Anterior cingulate cortex (tissue), 58 donors: ENCODE measurements around the gene GCNT1.
A peak's percentile ranks its signal among the peaks of the same experiment; 100 is the strongest.
"Not testable (repeated sequence)": the region's sequence is repeated elsewhere in the genome, so short reads cannot be mapped to it uniquely, and the experiment has no call there.

Experiments
- DNase-seq, 58 donors: peaks; one replicate each; lab custom pipeline; 2025; lab: John Stamatoyannopoulos, UW

The GCNT1 gene

GRCh38 chr9:76458903-76459693 lies at the start of gene GCNT1:
GCNT1 (plus strand) TSS chr9:76459182; CDS start chr9:76502382, 43,200 bp downstream.
- peak in 49 of 58 donors; percentile 5 to 65 (median 26) for DNase-seq

- no peak for DNase-seq
Measured at GRCh38 chr9:76412638-76413037, 46.3 kb upstream of the GCNT1 start.

DNA sequence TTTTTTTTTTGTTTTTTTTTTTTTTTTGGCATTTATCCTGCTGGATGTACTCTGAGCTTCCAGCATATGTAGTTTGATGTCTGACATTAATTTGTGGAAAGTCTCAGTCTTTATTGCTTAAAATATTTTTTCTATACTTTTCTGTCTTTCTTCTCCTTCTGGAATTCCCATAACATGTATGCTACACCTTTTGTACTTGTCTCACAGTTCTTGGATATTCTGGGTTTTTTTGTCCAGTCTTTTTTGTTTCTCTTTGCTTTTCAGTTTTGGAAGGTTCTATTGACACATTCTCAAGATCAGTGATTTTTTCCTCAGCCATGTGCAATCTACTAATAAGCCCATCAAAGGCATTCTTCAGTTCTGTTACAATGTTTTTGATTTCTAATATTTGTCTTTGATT lies 45.3 kb upstream of the GCNT1 start:
- DNase-seq: no peak

DNA sequence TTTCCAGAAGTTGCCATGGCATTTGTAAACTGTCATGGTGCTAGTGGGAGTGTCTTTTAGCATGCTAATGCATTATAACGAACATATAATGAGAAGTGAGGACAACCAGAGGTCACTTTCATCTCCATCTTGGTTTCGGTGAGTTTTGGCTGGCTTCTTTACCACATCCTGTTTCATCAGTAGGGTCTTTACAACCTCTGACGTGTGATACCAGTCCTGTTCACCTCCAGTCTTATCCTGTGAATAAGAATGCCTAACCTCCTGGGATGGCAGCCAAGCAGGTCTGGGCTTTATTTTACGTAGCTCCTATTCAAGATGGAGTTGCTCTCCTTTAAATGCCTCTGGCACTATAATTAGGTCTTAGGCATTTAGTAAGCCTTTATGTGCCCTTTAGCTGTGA lies 44.3 kb upstream of the GCNT1 start:
- no peak for DNase-seq

GRCh38 chr9:76415154-76415553 lies 43.8 kb upstream of the GCNT1 start:
- DNase-seq: no peak

DNA sequence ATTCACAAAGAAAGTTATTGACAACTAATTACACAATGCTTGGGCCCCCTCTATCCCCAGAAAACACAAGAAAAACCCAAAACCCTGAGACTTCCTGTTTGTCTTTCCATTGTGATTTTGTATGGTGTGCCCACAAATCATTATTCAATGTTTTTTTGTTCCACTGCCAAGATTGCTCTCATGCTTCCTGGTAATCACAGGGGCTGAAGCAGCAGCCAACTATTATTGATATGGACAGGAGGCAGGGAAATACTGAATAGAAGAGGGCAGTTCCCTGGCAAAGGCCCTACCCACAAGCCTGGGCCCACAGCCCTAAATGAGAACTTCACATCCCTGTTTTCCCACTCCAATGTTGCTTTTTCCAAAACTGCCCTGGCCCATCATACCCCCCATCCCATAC lies 43.3 kb upstream of the GCNT1 start:
- peak in 1 of 58 donors; percentile 9 for DNase-seq

GRCh38 chr9:76417394-76417793 lies 41.6 kb upstream of the GCNT1 start:
- no peak for DNase-seq

- DNase-seq: no peak
Measured at GRCh38 chr9:76419782-76420380, 39.1 kb upstream of the GCNT1 start.

GRCh38 chr9:76423216-76424177 lies 35.5 kb upstream of the GCNT1 start:
- no peak for DNase-seq

DNA sequence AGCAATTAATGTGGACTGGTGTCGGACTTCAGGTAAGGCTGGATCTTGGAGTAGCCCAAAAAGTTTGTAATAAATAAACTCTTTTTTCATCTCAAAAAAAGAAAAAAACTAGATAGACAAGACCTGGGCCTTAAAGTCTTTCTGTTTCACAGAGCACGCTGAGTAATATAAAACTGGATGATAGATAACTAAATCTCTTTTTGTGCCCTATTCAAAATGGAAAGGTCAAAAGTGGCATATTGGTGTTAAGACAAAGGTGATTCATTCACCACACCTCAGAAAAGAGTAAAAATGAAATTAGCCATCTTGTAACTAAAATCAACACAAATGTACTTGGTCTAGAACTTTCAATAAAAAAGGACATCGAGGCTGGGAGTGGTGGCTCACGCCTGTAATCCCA lies 34.5 kb upstream of the GCNT1 start:
- no peak for DNase-seq

DNA sequence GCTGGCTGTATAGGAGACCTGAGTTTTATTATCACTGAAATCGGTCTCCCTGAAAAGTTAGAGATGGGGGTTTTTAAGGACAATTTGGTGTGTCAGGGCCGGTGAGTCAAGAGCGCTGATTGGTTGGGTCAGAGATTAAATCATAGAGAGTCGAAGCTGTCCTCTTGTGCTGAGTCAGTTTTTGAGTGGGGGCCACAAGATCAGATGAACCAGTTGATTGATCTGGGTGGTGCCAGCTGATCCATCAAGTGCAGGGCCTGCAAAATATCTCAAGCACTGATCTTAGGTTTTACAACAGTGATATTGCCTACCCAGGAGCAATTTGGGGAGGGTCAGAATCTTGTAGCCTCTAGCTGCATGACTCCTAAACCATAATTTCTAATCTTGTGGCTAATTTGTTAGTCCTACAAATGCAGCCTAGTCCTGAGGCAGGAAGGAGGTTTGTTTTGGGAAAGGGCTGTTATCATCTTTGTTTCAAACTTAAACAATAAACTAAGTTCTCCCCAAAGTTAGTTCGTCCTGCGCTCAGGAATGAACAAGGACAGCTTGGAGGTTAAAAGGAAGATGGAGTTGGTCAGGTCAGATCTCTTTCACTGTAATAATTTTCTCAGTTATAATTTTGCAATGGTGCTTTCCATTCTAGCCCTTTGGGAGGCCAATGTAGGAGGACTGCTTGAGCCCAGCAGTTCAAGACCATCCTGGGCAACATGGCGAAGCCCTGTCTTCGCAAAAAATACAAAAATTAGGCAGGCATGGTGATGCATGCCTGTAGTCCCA lies 33.1 kb upstream of the GCNT1 start:
- no peak for DNase-seq

DNA sequence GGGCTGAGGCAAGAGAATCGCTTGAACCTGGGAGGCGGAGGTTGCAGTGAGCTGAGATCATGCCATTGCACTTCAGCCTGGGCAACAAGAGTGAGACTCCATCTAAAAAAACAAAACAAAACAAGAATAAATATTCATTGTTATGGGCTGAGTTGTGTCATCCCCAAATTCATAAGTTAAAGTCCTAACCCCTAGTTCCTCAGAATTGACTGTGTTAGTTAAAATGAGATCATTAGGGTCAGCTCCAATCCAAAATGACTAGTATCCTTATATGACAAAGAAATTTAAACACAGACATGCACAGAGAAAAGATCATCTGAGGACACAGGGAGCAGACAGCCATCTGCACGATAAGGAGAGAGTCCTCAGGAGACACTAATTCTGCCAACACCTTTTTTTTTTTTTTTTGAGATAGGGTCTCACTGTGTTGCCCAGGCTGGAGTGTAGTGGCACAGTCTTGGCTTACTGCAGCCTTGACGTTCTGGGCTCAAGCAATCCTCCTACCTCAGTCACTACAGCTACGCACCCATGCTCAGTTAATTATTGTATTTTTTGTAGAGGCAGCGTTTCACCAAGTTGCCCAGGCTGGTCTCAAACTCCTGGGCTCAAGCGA lies 32.1 kb upstream of the GCNT1 start:
- no peak for DNase-seq

GRCh38 chr9:76431601-76432000 lies 27.4 kb upstream of the GCNT1 start:
- DNase-seq: no peak

GRCh38 chr9:76433406-76433805 lies 25.6 kb upstream of the GCNT1 start:
- DNase-seq: no peak

DNA sequence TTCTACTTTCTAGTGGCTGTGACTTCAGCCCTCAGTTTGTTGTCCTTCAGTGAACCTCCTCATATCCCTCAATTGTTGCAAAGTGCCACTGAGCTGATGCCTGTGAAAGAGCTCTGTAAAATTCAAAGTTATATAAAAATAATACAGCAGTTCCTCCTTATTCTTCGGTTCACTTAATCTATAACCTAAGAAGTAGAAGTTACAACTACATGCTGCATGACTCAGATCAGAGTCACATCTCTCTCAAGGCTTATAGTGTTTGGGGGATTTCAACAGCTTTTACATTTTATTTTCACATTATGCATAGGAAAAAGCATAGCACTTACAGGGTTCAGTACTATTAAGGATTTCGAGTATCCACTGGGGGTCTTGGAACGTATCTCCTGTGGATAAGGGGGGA lies 25.1 kb upstream of the GCNT1 start:
- DNase-seq: no peak

- not testable (repeated sequence) for DNase-seq
Measured at GRCh38 chr9:76434897-76435296, 24.1 kb upstream of the GCNT1 start.

DNA sequence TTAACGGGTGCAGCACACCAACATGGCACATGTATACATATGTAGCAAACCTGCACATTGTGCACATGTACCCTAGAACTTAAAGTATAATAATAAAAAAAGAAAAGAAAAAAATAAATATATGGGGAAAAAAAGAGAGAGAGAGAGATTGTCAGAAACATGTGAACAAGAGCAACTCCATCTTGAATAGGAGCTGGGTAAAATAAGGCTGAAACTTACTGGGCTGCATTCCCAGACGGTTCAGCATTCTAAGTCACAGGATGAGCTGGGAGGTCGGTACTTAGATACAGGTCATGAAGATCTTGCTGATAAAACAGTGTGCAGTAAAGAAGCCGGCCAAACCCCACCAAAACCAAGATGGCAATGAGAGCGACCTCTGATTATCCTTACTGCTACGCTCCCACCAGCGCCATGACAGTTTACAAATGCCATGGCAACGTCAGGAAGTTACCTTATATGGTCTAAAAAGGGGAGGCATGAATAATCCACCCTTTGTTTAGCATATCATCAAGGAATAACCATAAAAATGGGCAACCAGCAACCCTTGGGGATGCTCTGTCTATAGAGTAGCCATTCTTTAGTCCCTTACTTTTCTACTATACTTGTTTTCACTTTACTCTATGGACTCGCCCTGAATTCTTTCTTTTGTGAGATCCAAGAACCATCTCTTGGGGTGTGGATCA lies 21.8 kb upstream of the GCNT1 start:
- not testable (repeated sequence) for DNase-seq

GRCh38 chr9:76438841-76439588 lies 20.0 kb upstream of the GCNT1 start:
- DNase-seq: no peak
